Loucy (cell line): ENCODE data around the gene RBBP6.

Experiments
- H2AFZ ChIP-seq: fragments of 200-600 bp; sonication (generic); 2 replicates; pipeline ENCODE4 v1.6.0; 2016; ENCODE audit warnings: antibody characterized with exemption, mild to moderate bottlenecking, low read length, moderate library complexity
- H3F3A ChIP-seq: fragments of 200-600 bp; 2 replicates; pipeline ENCODE4 v1.6.0; 2016; ENCODE audit warnings: antibody characterized with exemption, low read depth, mild to moderate bottlenecking
- H3K27me3 ChIP-seq: fragments of 200-600 bp; sonication (generic); 2 replicates; pipeline ENCODE4 v1.6.1; 2014; ENCODE audit warnings: low read length, mild to moderate bottlenecking; ENCODE audit not compliant: insufficient read depth, poor library complexity, severe bottlenecking
- H3K36me3 ChIP-seq: fragments of 200-600 bp; sonication (generic); 2 replicates; pipeline ENCODE4 v1.6.1; 2016; ENCODE audit warnings: low read length; ENCODE audit not compliant: insufficient read depth
- H3K4me1 ChIP-seq: fragments of 200-600 bp; sonication (generic); 2 replicates; pipeline ENCODE4 v1.5.1; 2014; ENCODE audit warnings: low read length, mild to moderate bottlenecking; ENCODE audit not compliant: insufficient read depth, poor library complexity, severe bottlenecking
- H3K4me2 ChIP-seq: fragments of 200-600 bp; sonication (generic); 2 replicates; pipeline ENCODE4 v1.6.0; 2014; ENCODE audit warnings: antibody characterized with exemption, low read length, low read depth, mild to moderate bottlenecking; ENCODE audit not compliant: poor library complexity, severe bottlenecking
- H3K4me3 ChIP-seq: fragments of 200-600 bp; sonication (generic); 2 replicates; pipeline ENCODE4 v1.5.1; 2014; ENCODE audit warnings: low read length, mild to moderate bottlenecking, mixed read lengths; ENCODE audit not compliant: poor library complexity, severe bottlenecking
- H3K79me2 ChIP-seq: fragments of 200-600 bp; sonication (generic); 2 replicates; pipeline ENCODE4 v1.6.1; 2014; ENCODE audit warnings: low read length; ENCODE audit not compliant: insufficient read depth
- H3K9ac ChIP-seq: fragments of 200-600 bp; sonication (generic); 2 replicates; pipeline ENCODE4 v1.6.0; 2014; ENCODE audit warnings: mild to moderate bottlenecking, low read depth, low read length, moderate library complexity; ENCODE audit not compliant: poor library complexity, severe bottlenecking
- H3K9me2 ChIP-seq: fragments of 200-600 bp; sonication (generic); replicated peaks from 2 replicates; pipeline ENCODE4 v1.6.1; 2016; ENCODE audit warnings: low read depth, low read length, mixed read lengths
- H3K9me3 ChIP-seq: fragments of 200-600 bp; sonication (generic); 2 replicates; pipeline ENCODE4 v1.6.1; 2014; ENCODE audit warnings: mild to moderate bottlenecking, antibody characterized with exemption, low read length, low read depth; ENCODE audit not compliant: insufficient read depth
- H4K20me1 ChIP-seq: fragments of 200-600 bp; sonication (generic); 2 replicates; pipeline ENCODE4 v1.6.0; 2014; ENCODE audit warnings: antibody characterized with exemption, low read length, mild to moderate bottlenecking; ENCODE audit not compliant: insufficient read depth, poor library complexity, severe bottlenecking
- CTCF ChIP-seq: fragments of 200-600 bp; sonication (generic); conservative IDR thresholded peaks from 2 replicates; pipeline ENCODE4 v1.5.1; 2014; ENCODE audit warnings: mild to moderate bottlenecking, antibody characterized with exemption, low read length
- EZH2phosphoT487 ChIP-seq: fragments of 200-600 bp; IDR thresholded peaks from 2 replicates; pipeline ENCODE4 v1.6.1; 2018; ENCODE audit warnings: antibody characterized with exemption, mild to moderate bottlenecking, moderate library complexity, borderline replicate concordance

The RBBP6 gene

GRCh38 chr16:24589997-24590396 lies 50.6 kb downstream of the RBBP6 start:
- Histone ChIP-seq H3K4me2 (no peak overlapping the region), H3K9me3 (no peaks in the 10 kb centered on the region), H3K36me3 (no peaks in the 10 kb centered on the region), H3K9ac (no peak overlapping the region), H3K4me3 (no peak overlapping the region), H3K27me3 (no peaks in the 10 kb centered on the region), H3K79me2 (no peaks in the 10 kb centered on the region), H2AFZ (no peak overlapping the region), H3K4me1 (no peaks in the 10 kb centered on the region), H3F3A (no peaks in the 10 kb centered on the region), H3K9me2 (no peaks in the 10 kb centered on the region), H4K20me1 (no peaks in the 10 kb centered on the region)
- TF ChIP-seq EZH2phosphoT487 (no peak), CTCF (no peak)

GRCh38 chr16:24598777-24599437 lies 59.5 kb downstream of the RBBP6 start:
- Histone ChIP-seq H3K4me2 (no peak overlapping the region), H3K27me3 (no peaks in the 10 kb centered on the region), H4K20me1 (no peaks in the 10 kb centered on the region), H3K4me3 (no peak overlapping the region), H3F3A (no peaks in the 10 kb centered on the region), H3K36me3 (no peaks in the 10 kb centered on the region), H3K79me2 (no peaks in the 10 kb centered on the region), H3K9me2 (no peaks in the 10 kb centered on the region), H2AFZ (no peak overlapping the region), H3K9me3 (no peaks in the 10 kb centered on the region), H3K4me1 (no peaks in the 10 kb centered on the region), H3K9ac (no peak overlapping the region)
- TF ChIP-seq EZH2phosphoT487 (no peak), CTCF (no peak)

- Histone ChIP-seq H3K27me3 (no peaks in the 10 kb centered on the region), H3K4me3 (no peak overlapping the region), H3K4me1 (no peaks in the 10 kb centered on the region), H3K9ac (no peak overlapping the region), H3K36me3 (no peaks in the 10 kb centered on the region), H3K4me2 (no peak overlapping the region), H3K9me3 (no peaks in the 10 kb centered on the region), H3K79me2 (no peaks in the 10 kb centered on the region), H4K20me1 (no peaks in the 10 kb centered on the region), H3K9me2 (no peaks in the 10 kb centered on the region), H2AFZ (no peak overlapping the region; the same call in 1 of the 2 replicates), H3F3A (no peaks in the 10 kb centered on the region)
- no peak for TF ChIP-seq EZH2phosphoT487
- TF ChIP-seq CTCF, result no peak
Measured at GRCh38 chr16:24609417-24609739, 70.0 kb downstream of the RBBP6 start.
